NCI-H1436 (cell line): ENCODE results near the gene FHOD3.

ENCODE experiments used
- DNase-seq: peaks from one replicate; lab custom pipeline; 2025; lab: John Stamatoyannopoulos, UW

Gene FHOD3

DNA sequence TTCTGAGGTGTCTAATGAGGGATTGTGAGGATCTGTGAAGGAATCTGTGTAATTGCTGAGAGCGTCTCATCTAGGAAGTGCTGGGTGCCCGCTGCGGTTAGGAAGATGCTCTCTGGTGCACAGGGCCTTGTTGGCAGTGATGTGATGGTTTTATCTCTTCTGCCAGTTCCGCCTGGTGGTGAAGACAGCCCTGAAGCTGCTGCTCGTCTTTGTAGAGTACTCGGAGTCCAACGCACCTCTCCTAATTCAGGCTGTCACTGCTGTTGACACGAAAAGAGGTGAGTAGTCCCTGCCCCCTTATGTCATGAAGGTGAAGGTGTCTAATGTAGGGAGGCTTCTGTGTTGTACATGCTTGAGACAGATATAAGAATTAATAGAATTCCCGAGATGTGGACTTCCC is 297.1 kb downstream of the FHOD3 start:
- no peak for DNase-seq

DNA sequence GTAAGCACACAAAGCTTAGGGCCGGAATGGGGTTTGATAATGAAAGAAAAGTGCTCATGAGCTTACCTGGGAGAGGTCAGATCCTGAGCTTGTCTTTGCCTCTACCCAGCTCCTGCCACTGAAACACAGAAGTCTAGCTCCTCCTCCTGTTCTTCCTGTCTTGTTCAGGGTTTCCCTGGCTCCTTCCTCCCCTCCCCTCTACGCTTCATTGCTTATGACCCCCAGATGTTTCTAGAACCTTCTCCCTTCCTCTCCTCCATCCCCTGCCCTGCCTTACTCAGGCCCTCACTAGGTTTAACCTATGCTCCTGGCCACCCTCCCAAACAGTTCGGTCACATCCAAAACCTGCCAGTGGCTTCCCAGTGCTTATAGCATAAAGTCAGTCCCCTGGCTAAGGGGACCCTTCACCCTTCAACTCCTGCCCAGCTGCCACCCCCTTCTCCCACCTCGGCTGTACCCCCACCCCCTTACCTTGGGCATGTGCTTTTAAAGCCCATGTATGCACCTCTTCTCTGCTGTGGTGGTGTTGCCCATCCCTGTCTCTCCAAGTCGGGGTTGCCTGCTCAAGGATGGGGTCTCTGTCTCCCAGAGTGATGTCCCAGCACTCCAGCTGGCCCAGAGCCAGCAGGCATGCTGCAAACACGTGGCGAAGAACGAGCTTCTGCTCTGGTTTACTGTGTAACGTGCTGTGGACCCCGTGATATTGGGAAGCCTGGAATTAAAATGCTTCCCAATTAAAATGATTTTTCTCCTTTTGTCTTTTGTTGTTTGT is 297.7 kb downstream of the FHOD3 start:
- DNase-seq = no peak

DNA sequence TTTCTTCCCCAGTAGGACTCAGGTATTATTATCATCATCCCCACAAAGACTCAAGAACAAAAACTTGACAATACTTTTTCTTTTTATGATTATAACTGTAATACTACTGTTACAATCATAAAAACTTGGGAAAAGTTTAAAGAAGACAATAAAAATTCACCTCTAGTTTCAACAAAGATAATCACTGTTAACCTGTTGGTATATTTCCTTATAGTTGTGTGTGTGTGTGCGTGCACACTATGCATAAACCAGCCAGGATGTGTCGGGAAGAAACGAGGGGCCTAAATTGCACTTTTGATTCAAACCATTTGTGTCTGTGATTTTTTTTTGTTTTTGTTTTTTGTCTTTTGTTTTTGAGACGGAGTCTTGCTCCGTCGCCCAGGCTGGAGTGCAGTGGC is 298.3 kb downstream of the FHOD3 start:
- DNase-seq = no peak

DNA sequence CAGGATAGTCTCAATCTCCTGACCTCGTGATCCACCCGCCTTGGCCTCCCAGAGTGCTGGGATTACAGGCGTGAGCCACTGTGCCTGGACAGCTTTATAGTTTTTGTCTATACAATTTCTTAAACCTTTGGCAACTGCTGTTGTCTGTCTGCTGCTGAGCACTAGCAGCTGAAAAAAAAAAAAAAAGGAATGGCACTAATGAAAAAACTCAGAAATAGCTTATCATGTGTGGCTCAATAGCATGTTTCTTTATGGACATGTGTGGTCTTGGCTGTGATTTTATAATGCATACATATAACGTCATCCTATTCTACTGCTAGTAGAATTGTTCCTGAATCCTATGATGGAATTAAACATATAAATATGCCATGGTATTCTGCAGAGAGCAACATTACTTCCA is 300.1 kb downstream of the FHOD3 start:
- no peak for DNase-seq

DNA sequence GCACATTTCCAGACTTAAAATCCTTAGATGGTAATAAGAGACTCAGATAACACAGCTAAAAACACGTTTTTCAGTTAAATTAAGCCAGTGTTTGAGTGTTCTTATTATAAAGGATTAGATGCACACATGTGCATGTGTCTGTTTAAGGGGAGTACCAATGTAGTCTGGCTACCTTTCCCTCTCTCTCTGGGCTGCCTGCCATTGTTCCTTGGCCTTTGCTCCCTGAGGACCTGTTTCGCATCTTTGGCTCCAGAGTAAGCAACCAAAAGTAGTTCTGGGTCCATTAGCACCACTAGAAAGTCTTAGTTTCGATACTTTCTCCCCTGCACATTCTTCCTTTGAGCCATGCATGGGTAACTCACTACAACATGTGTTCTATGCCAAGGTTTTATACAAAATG is 303.0 kb downstream of the FHOD3 start:
- DNase-seq = no peak

DNA sequence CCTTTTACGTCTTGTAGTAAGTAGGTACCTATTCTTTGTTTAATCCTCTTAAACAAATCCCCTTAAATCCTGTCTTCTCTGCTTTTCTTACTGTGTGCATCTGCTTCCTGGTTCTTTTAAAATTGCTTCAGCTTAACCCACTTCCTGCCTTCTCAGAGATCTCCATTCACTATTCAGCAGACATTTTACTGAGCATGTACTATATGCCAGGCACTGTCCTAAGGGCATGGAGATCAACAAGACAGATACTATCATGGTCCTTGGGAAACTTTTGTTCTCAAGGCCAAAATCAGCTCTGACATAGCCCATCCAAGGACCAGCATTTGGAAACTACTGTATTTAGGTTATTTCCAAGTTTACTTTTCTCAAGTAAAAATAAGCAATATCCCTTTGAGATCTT is 303.8 kb downstream of the FHOD3 start:
- no peak for DNase-seq

DNA sequence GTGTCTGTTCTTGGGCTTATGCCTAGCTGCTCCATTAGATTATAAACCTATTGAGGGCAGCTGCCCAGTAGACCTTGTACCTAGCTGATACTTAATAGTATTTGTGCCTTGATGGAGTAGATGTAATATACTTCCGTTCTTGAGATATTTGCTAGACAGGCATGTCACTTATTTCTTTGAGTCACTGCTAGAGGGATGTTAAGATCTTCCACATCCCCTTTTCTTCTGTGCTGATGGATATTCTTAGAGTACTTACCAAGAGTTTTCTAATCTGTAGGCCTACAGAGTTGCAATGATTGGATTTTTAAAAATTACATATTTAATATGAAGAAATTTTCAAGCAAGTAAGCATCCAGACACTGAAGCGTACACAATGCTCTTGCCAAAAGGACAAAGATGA is 304.6 kb downstream of the FHOD3 start:
- DNase-seq = no peak

DNA sequence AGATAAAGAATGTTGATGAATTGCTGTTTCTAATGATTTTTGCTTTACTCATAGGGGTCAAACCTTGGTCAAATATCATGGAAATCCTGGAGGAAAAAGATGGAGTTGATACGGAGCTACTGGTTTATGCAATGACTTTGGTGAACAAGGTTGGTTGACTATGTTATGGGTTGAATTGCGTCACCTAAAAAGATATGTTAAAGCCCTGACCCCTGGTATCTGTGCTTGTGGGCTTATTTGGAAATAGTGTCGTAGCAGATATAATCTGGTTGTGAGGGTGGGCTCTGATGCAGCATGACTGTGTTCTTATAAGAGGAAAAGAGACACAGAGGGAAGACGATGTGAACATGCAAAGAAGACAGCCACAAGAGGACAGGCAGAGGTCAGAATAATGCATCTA is 305.1 kb downstream of the FHOD3 start:
- no peak for DNase-seq

DNA sequence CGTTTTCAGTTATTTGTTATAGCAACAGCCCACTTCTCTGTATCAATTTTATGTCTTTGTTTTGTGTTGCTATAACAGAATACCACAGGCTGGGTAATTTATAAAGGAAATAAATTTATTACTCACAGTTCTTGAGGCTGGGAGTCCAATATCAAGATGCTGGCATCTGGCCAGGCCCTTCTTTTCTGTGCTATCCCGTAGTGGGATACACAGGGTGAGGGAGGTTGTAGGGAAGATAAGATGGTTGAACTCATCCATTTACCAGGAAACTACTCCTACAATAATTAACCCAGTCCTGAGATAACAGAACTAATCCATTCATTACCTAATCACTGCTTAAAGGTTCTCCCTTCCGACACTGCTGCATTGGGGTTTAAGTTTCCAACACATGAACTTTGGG is 310.6 kb downstream of the FHOD3 start:
- no peak for DNase-seq

DNA sequence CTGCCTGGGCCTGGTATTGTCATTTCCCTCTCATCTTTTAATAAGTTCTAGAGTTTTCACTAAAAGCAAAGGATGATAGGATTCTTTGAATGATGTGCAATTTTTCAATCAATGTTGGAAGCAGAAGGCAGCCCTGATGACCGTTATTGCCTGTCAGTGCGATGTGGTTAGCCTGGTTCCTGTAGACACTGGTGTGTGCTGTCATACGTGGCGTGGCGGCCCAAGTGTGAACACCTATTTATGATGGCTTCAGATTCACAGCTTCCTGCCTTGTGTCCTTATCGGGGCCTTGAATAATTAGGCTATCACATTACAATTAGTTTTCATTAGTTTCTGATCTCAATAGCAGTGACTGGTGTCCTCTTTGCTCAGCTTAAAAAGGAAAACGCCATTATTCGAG is 312.7 kb downstream of the FHOD3 start:
- DNase-seq = no peak

DNA sequence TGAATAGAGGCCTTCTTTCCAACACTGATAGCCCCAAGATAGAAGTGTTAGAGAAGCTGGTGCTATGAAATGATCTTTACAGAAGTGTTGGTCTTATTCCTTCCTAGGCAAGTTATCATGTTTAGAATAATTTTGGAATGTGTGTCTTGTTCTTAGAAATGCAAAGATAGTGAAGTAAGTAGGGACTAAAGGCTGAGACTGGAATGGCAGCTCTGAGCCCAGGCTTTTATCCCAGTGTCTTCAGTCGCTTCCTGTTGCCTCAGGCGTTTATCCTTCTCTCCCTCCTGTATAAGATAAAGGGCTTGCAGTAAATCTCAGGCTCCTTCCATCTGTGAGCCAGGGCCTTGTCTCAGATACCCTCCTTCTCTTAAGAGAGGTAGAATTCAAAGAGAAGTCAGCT is 313.1 kb downstream of the FHOD3 start:
- no peak for DNase-seq

DNA sequence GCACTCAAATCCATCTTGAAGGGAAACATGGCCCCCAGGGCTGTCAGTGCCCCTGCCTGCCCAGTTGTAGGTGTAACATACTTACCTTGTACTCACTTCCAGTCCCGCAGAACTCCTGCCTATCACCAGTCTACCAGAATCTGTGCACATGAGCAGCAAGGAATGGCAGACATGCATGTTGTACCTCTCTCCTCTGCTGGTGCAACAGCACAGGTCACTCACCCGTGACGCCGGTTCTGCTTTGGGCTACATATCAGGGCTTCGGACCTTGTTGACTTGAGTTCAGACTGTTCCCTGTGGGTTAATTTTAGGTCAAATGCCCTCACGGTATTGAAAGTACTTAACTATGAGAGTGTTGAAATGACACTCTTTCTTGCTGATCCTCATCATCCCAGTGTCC is 315.6 kb downstream of the FHOD3 start:
- no peak for DNase-seq

DNA sequence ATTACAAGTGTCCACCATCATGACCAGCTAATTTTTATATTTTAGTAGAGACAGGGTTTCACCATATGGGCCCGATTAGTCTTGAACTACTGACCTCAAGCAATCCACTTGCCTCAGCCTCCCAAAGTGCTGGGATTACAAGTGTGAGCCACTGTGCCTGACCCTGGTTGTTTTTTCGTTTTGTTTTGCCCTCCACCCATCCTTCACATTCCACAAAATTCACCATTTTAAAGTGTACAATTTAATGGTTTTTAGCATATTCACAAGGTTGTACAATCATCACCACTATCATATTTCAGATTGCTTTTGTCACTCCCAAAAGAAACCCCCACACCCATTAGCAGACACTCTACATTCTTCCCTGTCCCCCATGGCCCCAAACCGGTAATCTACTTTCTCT is 316.3 kb downstream of the FHOD3 start:
- DNase-seq = no peak

DNA sequence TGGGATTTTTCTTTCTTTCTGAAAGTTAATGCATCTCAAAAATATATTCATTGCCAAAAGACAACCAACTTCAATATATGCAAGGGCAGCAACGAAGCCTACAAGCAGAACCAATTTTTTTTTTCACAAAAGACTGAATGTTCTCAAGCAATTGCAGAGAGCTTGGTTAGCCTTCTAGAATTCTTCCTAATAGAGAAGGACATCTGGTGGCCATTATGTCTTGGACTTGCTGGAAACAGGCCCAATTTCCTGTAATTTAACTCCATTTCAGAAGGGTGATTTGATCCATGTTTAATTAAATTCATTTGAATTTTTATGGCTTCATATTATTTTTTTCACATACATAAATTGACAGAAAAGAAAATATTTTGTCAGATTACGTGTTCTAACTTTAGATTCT is 323.3 kb downstream of the FHOD3 start:
- no peak for DNase-seq

DNA sequence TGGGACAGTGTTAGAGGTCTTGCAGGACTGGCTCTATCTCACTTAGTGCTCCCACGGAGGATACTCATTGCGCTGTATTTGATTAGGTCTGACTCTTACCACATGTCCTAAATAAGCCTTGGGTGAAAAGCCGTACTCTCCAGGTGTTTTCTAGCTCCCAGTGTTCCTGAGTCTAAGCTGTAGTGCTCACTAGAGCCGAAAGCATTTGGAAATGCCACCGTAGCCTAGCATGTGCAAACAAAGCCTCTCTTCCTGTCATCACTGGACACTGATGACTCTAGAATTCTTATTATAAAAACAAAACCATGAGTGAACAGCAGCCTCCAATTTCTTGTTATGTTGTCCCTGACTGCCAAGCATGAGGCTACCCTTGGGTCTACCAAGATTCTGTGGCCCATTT is 325.1 kb downstream of the FHOD3 start:
- no peak for DNase-seq

DNA sequence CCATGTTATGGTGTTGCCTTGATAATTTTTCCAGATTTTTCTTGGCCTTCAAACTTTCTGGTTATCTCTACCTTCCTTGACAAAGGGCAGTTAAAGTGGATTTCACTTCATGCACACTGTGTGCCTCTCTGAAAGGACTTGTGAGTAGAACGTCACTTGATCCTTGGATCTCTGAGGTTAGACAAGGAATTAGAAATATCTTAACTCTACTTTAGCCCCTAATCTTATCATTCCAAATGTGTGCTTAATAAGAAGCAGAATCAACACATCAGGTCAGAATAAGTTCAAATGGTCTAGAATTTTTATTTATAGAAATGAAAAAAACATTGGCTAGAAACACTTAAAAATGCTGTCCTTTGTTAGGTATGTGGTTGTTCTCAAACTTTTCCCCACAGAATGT is 325.6 kb downstream of the FHOD3 start:
- no peak for DNase-seq

DNA sequence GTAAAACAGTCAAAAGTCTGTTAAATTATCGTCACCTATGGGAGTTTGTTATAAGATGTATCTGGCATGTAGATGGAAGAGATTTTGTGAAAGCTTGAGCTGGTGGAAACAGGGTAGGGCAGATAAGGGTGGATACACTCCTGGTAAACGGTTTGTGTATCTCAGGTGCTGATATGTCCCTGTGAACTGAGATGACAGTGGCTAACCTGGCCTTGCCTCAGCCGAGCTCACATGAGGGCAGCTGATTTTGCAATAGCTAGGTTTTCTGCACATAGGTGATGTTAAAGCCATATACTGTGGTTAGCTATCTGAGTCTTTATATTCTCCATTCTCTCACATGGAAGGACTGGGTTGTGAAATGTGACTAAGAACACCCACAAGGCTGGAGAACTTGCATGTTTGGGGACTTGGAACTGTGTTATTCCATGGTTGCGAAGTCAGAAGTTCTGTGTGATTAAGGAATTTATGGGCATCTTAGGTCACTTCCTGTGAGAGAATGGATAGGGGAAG is 326.2 kb downstream of the FHOD3 start:
- DNase-seq = no peak

DNA sequence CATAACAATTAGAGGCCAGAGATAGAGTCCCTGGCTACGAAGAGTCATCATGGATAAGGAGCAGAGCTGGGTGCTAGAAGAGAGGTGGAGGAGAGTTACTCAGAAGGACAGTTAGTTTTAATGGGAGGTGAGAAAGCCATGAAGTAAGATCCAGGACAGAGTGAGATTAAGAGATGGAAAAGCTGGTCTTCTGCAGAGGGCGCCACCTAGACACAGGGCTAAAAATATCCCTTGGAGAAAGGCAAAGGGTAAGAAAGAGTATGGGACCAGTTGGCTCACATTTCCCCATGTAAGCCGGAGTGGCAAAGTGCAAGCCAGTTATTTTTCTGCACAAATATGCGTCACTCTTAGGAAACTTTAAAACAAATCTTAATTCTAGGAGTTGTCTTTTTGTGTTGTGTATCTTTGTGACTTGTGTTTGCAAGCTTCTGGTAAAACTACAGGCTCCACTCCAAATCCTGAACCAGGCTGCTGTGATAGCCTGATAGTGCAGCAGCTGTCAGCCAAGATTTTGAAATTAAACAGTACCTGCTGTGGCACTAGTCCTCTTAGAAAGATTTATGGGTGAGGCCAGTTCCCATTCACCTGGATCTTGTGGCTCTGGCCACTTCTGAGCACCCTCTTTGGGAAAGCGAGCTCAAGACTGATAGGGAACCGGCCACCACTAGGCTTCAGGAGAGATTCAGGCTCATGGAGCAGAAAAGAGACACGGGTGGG is 327.1 kb downstream of the FHOD3 start:
- no peak for DNase-seq

DNA sequence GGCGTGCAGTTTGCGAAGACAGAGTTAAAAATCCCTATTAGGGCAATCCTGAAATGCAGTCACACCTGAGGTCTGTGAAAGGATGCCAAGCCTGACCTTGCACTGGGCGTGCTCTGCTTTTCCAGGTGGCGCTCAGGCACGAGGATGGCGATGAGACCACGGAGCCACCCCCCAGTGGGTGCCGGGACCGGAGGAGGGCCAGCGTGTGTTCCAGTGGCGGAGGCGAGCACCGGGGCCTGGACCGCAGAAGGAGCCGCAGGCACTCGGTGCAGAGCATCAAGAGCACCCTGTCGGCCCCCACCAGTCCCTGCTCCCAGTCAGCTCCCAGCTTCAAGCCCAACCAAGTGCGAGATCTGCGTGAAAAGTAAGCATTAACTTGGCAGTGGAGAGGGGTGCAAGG is 327.9 kb downstream of the FHOD3 start:
- DNase-seq = no peak

DNA sequence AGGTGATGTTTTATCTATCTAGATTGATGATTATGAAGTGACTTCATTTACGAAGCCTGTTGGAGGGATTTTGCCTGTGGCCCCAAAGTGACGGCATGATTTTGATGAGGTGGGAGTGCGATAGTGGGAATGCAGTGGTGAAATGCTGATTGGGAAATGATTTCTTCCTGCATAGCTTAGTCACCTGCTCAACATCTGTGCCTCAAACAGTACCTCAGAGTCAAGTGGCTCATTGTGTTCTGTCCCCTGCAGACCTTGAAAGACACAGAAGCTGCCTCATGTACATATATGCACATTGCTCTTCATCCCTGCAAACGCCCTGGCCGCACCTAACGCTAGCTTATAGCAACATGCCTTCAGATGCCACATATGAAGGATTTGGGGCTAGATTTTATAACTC is 330.1 kb downstream of the FHOD3 start:
- DNase-seq = no peak

DNA sequence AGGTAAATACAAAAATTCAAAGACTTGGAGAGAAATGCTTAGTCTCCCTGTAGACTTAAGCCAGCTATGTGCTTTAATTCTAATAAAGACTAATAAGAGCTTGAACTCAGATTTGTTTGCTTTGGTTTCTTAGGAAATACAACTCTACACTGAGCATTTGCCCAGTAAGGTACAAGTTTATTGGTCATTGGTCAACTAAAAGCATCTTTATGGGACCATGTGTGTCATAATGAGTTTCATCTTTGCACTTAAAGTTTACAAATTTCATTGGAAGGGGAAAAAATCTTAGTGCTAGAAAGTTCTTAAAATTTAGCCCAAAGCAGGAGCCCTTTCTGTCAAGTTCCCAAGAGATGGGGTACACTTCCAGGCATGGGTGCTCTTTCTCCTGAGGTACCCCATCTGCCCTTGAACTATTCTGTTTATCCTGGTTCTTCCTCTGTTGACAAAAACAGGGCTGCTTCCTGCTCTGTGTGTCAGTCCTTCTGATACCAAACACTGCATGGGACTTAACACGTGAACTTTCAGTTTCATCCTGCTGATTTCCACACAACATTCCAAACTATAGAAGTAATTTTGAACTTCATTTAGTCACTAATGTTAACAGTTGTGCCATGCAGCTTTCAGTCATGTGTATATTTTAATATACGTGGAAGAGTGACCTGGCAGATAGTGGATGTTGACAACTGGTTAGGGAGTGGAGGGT is 331.1 kb downstream of the FHOD3 start:
- DNase-seq = no peak

DNA sequence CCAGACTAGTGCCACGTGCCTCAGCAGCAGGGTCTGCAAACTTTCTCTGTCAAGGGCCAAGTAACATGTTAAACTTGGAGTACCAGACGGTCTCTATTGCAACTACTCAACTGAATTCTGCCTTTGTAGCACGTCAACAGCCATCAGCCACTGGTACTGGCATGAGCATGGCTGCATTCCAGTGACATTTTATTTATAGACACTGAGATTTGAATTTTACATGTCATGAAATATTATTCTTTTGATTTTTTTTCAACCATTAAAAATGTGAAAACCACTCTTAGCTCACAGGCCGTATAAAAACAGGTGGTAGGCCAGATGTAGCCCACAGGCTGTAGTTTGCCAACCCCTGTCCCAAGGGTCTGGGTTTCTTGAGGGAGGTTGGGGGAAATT is 331.6 kb downstream of the FHOD3 start:
- DNase-seq = no peak

DNA sequence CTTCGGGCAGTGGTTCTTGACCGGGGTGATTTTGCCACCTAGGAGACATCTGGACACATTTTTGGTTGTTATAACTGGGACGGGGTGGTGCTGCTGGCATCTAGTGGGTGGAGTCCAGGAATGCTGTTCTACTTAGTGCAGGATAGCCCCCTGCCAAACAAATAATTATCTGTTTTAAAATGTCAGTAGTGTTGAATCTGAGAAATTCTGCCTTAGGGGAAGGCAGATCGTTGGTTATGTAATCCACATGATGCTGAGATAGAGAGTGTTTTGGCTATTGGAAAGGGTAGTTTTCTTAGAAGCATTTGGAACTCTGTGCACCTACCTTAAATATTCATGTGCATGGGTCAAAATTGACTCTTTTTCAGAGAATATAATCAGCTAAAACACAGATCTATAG is 332.3 kb downstream of the FHOD3 start:
- no peak for DNase-seq
